Measurements from ENCODE around the gene HYAL3.
A peak's percentile ranks its signal among the peaks of the same experiment; 100 is the strongest.
"Not testable (repeated sequence)": the region's sequence is repeated elsewhere in the genome, so short reads cannot be mapped to it uniquely, and the experiment has no call there.

HYAL3 gene

DNA sequence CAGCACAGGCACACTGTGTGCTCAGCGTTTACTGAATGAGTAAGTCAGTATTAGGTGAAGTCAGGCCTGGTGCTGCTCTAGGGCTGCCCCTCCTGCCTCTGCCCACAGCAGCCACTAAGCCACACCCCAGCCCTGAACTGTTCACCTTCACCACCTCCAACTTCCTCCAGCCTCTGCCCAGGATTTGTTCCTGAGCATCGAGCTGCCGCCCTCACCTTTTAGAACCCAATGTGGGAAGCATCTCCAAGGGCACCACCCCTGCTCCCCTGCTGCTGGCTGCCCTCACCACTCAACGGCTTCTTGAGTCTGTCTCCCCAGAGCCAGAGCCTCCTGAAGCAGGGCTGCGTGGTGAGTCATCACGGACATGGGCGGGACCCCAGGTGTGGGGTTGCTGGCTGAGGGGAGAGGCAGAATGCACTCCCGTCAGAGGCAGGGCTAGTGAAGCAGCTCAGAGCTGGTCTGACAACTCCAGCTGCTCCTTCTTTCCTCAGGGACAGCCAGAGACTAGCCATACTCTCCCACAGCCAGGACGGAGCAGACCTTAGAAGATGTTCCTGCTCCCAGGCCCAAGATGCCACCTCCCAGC lies 17.5 kb upstream of the HYAL3 start:
- peak in 2 of 51 donors; percentile 12 to 22 for DNase-seq

DNA sequence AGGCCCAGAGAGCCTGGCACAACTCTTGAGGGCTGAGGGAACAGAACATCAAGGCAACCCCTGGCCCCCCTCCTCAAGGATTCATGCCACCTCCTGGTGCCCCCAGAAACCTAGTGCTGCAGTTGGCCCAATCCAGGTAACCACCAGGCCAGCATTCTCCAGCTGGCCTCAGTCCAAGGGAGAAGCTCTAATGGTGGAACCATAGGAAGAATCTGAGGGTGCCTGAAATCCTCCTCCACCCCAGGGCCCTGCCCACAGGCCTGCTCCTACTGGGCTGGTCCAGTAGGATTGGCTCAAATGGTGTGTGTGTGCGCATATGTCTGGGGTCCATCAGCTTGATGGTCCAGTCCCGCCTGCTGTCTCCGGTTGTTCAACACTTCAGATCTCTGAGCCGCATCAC lies 15.6 kb upstream of the HYAL3 start:
- no peak for DNase-seq

DNA sequence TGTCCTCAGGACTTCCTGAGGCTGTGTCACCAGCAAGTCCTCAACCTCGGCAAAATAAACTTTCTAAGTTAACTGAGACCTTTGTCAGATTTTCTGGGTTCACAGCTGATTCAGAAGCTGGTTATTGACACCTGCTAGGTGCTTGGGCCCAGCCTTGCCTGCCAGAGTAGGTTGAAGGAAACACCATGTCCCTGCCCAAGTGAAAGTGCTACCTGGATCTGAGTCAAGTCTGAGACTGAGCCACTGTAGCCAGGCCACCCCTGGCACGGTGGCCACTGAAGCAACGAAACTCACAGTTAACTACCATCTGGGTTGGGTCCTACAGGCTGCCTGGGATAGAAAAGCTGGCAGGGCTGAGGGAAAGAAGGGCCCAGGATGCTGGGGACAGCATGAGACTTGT lies 15.1 kb upstream of the HYAL3 start:
- DNase-seq = no peak

DNA sequence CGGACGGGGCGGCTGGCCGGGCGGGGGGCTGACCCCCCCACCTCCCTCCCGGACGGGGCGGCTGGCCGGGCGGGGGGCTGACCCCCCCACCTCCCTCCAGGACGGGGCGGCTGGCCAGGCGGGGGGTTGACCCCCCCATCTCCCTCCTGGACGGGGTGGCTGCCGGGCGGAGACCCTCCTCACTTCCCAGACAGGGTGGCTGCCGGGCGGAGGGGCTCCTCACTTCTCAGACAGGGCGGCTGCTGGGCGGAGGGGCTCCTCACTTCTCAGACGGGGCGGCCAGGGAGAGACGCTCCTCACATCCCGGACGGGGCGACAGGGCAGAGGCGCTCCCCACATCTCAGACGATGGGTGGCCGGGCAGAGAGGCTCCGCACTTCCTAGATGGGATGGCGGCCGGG lies 12.8 kb upstream of the HYAL3 start:
- not testable (repeated sequence) for DNase-seq

DNA sequence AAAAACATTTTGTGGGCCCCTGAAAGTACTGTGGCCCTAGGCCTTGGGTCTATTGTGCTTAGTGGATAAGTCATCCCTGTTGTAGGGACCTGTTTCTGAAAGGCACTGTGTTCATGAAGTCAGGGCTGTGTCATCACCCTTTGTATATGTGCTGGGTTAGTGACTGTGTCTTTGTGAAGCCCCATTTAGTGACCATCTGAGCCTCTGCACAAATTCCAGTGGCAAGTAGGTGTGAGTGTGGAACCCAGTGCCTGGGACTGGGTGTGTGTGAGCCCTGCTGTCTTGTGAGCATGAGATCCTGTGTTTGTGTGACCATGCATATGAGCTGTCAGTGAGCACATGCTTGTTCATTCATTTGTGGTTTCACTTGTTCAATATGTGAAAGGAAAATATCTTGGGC lies 5.4 kb upstream of the HYAL3 start:
- DNase-seq = no peak

DNA sequence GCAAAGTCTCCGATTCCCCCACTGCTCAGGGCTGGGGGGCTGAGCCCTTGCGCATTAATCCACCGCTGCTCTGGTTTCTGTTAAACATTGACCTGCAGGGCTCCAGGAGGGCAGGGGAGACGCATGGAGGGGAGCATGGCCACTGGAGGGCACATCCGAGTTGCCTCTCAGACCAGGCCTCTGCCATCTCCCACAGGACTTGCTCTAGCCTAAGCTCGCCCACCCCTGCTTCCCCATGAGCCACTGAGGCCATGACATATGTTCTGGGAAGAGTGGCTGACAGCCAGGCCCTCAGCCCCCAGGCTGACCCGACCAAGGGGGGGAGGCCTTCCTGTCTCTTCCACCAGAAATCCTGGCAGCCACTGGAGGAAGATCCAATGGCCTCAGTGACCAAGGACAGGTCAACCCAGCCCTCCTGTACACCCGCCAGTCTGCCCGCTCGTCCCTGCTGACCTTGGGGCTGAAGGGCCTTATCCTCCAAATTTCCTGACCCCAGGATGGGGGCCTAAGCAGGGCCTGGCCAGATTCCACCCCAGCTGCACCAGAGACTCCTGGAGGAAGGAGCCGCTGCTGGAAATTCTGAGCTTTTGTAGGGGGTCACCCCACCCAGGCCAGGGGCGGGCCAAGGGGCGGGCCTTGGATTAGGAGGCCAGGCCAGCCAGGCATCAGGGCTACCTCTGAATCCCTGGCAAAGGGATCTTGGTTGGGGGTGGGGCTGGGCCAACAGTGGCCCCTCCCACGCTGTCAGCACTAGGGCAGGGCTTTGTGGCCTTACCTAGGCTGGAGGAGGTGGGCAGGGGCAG lies 4.0 kb upstream of the HYAL3 start, which contains the start of gene HYAL1:
HYAL1 (minus strand) TSS at position 562 of the 803 bp plus-strand sequence. CDS start 618 bp downstream, outside the sequence.
- DNase-seq = peak in 1 of 51 donors; percentile 29

DNA sequence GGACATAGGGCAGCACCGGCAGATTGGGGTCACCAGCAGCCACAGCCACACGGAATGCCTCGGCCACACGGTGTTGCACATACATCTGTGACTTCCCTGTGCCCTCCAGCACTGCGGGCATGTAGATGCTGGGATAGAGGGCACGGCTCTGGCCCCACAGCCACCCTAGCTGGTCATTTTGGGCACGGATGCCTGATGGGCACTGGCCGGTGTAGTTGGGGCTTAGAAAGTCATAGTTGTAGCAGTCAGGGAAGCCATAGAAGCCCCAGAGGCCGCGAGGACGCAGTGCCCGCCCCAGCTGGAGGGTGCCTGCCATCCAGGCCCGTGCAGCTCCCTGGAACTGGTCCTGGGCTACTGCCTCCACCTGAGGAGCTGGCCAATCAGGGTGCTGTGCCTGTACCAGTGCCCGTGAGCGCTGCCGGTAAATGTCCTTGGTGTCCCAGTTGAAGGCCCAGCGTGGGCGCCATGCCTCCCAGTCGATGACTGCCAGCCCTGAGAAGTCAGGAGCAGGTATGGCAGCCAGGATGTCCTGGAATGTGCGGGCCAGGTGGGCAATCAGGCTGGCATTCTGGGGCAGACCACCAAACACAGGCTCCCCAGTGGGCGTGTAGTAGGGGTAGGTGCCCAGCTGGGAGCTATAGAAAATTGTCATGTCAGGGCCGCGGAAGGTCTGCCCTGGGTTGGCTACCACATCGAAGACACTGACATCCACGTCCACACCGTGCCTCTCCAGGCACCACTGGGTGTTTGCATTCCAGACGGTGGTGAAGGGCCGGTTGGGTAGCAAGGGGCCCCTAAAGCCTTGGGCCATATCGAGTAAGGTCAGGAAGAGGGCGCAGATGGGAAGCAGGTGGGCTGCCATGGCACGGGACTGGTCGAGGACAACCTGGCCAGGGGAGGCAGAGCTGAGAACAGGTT lies 3.1 kb upstream of the HYAL3 start:
- DNase-seq = no peak

DNA sequence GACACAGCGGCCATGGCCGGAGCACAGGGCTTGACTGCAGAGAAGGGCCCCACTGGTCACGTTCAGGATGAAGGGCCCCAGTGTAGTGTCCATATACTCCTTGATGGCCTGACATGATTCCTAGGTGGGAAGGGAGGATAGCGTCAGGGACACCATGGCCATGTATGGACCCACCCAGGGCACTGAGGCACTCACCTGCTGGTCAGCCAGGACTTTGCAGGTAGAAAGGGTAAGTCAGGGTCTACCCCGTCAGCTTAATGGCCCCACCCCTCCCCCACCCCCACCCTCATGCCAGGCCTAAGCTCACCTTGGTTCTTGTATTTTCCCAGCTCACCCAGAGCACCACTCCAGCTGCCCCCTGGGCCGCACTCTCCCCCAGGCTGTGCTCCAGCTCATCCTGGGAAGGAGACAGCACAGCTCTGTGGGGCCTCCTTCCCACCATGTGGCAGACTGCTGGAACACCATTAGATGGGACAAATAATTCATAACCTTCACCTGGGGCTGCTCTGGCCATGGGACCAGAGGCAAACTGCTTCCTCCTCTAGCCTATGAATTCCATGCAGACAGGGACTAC lies 1.6 kb upstream of the HYAL3 start:
- DNase-seq = no peak

DNA sequence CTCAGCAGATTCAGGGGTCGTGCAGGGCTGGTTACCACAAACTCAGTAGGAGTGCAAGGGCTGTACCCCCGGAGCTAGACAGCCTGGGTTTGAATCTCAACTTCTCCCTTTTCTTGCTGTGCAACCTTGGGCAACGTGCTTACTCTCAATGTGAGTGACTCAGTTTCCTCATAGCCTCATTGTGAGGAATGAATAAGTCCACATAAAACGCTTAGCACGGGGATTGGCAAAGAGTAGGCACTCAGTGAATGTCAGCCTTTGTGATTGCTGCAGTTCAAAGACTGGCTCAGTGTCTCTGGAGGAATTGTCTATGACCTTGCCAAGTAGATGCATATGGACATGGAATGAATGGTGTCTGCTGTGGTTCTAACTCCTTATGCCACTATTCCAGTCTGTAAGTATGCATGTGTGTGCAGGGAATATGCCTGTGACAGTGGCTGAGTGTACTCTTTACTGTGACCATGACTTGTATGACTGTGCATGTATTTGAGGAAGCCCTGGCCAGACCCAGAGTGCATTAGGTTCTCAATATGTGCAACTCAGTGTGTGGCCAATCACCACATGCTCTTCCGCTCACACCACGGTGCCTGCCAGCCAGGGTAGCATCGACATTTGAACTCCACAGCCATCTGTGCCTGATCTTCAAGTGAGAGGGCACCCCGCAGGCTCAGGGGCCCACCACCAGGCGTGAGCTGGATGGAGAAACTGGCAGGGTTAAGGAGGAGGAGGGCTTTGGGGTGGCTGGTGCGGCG lies 900 bp upstream of the HYAL3 start:
- DNase-seq = peak in 23 of 51 donors; percentile 34 to 88 (median 64)

DNA sequence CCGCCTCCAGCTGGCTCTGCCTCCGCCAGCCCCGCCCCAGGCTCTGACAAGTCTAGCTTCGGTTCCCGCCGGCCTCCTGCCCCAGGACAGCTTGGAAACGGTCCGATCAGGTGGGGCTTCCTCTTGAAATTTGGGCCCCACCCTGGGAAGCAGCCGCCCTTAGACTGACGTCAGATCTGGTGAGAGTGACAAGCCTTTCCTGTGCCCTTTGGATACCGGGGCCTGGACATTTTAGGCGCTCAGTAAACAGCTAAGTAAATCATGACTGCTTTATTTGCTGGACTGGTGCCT lies 378 bp upstream of the HYAL3 start:
- no peak for DNase-seq

DNA sequence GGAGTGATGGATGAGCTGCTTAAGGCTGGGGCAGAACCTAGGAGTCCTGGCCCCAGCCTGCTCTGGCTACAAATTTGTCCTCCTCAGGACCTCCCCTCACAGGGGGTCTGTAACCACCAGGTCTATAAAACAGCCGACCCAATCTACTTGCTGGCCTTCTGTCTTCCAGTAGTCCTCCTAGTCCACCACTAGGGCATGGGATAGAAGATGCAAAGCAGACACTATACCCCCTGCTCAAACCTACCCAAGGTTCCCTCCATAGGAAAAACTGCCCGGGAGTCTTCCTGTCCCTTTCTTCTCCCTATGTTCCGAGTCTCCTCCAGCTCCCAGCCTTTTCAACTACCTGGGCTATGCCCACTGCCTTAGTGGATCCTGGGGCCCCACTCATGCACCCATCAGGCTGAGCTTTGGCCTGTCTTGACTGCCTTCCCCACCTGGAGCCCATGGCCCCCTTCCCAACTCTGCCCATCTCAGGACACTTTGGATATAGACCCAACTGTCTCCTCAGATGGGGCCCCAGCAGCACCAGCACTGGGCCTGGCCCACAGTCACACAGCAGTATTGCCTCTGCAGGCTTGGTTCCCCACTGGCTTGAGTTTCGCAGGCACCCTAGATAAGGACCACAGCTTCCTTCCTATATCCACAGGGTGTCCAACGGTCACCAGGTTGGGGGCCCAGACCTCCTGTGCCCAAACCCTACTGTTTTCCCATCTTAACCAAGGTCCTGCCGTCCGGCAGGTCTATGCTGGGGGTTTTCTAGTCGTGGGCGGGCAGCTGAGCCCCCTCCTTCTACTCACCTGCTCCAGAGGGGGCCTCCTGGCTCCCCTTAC lies 1.1 kb downstream of the HYAL3 start:
- DNase-seq = no peak

DNA sequence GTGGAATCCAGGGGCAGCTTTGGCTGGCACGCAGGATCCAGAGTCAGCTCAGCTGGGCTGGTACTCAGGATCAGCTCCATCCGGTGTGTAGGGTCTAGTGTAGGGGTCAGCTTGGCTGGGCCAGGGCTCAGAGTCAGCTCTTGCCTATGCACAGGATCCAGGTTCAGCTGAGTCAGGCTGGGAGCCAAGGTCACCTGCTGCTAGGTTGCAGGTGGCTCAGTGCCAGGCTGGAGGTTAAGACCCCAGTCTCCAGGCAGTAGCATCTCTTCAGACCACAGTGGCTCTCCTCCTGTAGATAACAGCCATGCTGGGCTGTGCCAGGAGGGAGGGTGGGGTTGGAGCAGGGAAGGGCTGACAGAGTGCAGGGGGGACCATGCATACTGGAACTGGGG lies 1.8 kb downstream of the HYAL3 start:
- DNase-seq = no peak

DNA sequence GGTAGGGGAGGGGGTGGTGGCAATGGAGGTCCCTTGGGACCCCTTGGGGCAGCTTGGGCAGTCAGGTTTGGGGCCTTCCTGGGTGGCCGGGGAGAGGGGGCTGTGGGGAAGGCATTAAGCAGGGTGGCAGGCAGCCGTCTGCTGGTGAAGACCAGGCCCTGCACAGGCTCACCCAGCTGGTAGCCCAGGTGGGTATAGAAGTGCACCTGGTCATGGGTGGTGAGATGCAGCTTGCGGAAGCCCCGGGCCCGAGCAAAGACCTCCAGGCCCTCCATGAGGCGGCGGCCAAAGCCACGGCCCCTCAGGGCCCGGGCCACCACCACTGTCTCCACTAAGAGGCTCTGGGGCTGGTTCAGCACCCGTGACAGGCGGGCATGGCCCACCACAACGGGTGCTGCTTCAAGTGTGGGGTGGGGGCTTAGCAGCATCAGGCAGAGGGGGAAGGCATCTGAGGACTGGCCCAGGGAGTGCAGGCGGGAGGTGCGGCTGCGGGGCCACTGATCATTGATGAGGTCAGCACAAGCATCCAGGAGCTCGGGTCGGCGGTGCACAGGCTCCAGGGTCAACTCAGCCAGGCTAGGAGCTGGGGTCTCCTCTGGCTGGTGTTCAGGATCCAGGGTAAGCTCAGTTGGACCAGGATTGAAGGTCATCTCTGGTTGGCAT lies 2.4 kb downstream of the HYAL3 start:
- no peak for DNase-seq

DNA sequence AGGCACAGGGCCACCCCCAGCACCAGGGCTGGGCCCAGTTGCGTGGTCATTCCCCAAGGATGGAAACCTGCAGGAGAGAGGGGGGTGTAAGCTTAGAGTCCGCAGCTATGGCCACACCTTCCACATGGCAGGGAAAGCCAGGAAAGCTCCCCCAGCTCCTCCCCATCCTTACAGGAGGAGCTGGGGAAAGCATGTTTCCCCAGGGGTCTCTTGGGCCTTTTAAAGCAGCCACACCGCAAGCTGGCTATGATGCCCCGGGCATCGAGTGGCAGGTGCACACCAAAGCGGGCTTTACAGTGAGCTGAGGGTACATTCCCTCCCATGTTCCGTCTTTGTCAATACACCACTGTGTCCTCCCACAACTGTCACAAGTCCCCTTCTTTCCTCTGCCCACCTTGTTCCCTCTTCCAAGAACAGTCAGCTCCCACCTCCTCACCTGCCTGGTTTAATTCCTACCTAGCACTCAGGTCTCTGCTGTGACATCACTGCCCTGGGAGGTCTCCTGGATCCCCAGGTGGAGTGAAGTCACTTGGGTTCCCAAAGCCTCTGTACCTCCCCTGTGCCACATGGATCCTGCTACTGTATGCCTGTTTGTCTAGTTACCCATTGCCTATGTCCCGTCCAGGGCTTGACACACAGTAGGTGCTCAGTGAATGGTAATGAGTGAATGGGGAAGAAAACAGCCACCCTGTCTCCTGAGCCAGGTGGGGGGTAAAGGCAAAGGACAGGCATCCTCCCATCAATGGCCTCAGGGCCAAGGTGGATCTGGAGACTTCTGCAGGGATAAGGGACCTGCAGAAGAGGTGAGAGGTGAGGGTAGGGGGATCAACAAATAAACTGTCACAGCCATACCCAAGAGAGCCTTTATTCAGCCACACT lies 3.4 kb downstream of the HYAL3 start:
- no peak for DNase-seq

DNA sequence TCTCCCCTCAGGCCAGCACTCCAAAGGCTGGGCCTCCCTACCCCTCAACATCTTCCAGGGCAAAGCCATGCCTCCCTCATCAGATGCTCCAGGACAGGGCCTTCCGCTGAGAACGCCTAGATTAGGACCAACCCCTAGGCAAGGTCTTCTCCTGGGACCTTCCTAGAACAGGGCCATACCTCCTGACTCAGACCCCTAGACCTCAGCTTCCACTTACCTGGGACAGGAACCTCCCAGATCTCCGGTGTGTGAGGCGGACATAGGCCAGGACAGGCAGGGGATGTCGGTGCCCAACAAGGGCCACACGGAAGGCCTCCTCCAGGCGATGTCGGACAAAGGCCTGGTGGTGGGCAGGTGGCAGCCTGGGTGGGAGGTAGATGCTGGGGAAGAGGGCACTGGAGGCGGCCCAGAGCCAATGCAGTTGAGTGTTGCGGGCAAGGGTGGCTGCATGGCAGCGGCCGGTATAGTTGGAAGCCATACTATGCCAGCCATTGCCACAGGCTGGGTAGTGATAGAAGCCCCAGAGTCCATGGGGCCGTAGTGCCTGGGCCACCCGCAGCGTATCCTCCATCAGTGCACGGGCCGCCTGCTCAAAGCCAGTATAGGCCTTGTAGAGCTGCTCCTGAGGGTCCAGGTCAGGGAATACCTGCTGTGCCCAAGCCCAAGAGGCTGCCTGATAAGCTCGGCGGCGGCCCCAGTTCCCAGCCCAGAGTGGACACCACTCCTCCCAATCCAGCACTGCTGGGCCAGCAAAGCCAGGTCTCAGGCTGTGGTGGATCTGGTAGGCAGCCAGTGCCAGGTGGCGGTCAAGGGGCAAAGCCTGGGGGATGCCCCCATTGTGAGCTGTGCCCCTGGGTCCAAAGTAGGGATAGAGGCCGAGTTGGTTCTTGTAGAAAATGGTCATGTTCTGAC lies 4.5 kb downstream of the HYAL3 start:
- DNase-seq = no peak

DNA sequence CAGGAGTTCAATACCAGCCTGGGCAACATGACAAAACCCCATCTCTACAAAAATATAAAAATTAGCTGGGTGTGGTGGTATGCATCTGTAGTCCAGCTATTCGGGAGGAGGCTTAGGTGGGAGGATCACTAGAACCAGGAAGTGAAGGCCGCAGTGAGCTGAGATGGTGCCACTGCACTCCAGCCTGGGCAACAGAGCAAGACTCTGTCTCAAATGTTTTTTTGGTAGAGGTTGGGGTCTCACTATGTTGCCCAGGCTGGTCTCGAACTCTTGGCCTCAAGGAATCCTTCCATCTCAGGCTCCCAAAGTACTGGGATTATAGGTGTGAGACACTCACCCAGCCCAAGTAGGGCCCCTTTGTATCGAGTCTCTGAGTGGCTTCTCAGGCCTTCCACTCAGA lies 5.1 kb downstream of the HYAL3 start:
- no peak for DNase-seq

DNA sequence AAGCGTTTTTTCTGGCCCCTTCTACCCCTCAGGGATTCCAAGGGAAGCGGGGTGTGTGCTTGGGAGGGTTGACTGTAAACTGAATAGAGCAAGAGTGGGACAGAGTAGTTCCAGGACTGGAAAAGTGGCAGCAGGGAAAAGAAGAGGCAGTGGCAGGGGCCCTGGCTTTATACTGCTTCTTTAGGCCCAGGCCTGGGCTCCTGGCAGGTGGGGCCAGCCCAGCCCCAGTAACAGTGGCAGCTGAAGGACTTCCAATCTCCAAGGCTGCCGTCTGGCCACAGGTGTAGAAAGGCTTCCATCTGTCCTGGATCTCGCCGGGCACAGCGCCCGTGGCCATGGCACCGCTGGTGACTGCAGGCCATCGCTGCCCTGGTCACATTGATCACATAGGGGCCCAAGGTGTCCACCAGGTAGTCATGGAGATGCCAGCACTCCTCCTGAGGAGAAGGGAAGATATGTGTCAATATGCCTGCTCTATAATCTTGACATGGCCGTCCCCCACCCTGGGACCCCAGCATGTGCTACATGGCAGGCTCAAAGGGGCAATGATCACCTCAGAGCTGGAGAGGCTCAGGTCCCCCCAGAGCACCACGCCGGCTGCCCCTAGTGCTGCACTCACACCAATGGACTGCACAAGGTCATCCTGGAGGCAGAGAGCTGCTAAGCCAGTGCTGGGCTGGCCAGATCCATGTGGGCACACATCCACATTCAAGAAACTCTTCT lies 6.0 kb downstream of the HYAL3 start:
- no peak for DNase-seq
